DOHH2 (cell line): Measurements from ENCODE around the gene SMARCD2.

Experiments
- CTCF ChIP-seq: fragments of 200-600 bp; sonication (generic); IDR thresholded peaks from one replicate; pipeline ENCODE4 v1.5.1; 2014; ENCODE audit warnings: antibody characterized with exemption, mild to moderate bottlenecking, low read depth, low read length; ENCODE audit not compliant: poor library complexity, severe bottlenecking
- EZH2phosphoT487 ChIP-seq: fragments of 200-600 bp; sonication (generic); IDR thresholded peaks from 2 replicates; pipeline ENCODE4 v1.6.1; 2017; ENCODE audit warnings: borderline replicate concordance, mild to moderate bottlenecking, antibody characterized with exemption, low read length, moderate library complexity, mixed read lengths

GRCh38 chr17:63783522-63783921 is 59.0 kb downstream of the SMARCD2 start:
- TF ChIP-seq CTCF (no peak), EZH2phosphoT487 (no peak)
